ENCODE results near the gene EEIG1. TPM values are rescaled to one million over a fixed set of nuclear protein-coding genes. Genes with fewer than 3 reads are reported as not detected.
A peak's percentile ranks its signal among the peaks of the same experiment; 100 is the strongest.

Gene EEIG1
- total RNA-seq, 1 donor from 2014 or later = 36.0 TPM

GRCh38 chr9:128005923-128006322 is 25.1 kb upstream of the EEIG1 start:
- intact Hi-C loops (cut with DNase I) = no loop called here
- H3K4me3 ChIP-seq = no peak overlapping the region
- peaks cover 29% of the 10 kb centered on the region for H3K4me1 ChIP-seq
- no peaks in the 10 kb centered on the region for H3K36me3 ChIP-seq
- no peaks in the 10 kb centered on the region for H3K9me3 ChIP-seq
- ATAC-seq = peak; percentile 46 to 48
- no peaks in the 10 kb centered on the region for H3K27me3 ChIP-seq (ENCODE audit: low read depth)
- TF ChIP-seq, protein P1, sequence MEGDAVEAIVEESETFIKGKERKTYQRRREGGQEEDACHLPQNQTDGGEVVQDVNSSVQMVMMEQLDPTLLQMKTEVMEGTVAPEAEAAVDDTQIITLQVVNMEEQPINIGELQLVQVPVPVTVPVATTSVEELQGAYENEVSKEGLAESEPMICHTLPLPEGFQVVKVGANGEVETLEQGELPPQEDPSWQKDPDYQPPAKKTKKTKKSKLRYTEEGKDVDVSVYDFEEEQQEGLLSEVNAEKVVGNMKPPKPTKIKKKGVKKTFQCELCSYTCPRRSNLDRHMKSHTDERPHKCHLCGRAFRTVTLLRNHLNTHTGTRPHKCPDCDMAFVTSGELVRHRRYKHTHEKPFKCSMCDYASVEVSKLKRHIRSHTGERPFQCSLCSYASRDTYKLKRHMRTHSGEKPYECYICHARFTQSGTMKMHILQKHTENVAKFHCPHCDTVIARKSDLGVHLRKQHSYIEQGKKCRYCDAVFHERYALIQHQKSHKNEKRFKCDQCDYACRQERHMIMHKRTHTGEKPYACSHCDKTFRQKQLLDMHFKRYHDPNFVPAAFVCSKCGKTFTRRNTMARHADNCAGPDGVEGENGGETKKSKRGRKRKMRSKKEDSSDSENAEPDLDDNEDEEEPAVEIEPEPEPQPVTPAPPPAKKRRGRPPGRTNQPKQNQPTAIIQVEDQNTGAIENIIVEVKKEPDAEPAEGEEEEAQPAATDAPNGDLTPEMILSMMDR (IDR thresholded peaks at IDR 0.05) = no peak
- H3K27ac ChIP-seq = peak overlapping the region; percentile 36
- DNase-seq = no peak

DNA sequence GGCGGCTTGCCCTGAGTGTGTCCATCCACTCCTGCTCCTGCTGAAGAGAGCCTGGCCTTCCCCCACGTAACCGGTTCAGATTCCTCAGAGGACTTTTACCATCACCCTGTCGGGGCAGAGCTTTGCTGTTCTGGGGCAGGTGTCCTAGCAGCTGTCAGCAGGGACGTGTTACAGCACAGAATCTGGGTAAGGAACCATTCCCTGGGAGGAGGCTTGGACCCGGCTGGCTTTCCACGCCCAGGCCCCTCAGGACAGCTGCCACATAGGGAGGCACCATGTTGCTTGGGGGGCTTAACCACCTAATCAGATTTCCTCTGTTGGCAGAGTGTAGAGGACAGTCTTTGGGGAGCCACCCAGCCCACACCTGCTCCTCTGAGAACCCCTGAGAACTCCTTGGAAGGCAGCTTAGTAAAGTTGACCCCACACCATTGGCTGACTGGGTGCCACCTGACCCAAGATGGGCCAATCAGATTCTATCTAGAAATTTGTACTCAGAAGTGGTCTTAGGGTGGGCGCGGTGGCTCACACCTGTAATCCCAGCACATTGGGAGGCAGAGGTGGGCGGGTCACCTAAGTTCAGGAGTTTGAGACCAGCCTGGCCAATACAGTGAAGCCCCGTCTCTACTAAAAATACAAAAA is 23.3 kb upstream of the EEIG1 start:
- TF ChIP-seq, protein P1 (IDR thresholded peaks at IDR 0.05) = no peak
- Histone ChIP-seq H3K36me3 (no peaks in the 10 kb centered on the region), H3K9me3 (no peaks in the 10 kb centered on the region), H3K27me3 (ENCODE audit: low read depth) (no peaks in the 10 kb centered on the region), H3K4me1 (peaks cover 28% of the 10 kb centered on the region), H3K27ac (no peak overlapping the region), H3K4me3 (no peak overlapping the region)
- intact Hi-C loops (cut with DNase I) = no loop called here
- no peak for ATAC-seq
- DNase-seq = no peak

DNA sequence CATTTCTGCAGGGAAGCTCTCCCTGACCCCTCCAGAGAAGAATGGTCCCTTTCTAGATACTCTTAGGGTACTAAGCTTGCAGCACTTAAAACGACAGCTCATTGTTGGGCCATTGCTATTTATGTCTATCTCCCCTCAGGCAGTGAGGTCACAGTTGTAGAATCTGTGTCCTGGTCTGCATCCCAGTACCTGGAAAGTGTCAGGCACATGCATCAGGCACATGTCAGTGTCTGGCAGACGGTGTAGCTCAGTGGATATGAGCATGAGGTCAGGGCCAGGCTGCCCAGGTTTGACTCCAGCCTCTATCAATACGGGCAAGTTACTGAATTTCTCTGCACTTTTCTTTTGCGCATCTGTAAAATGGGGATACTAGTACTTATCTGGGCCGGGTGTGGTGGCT is 22.2 kb upstream of the EEIG1 start:
- intact Hi-C loops (cut with DNase I) = no loop called here
- DNase-seq = no peak

DNA sequence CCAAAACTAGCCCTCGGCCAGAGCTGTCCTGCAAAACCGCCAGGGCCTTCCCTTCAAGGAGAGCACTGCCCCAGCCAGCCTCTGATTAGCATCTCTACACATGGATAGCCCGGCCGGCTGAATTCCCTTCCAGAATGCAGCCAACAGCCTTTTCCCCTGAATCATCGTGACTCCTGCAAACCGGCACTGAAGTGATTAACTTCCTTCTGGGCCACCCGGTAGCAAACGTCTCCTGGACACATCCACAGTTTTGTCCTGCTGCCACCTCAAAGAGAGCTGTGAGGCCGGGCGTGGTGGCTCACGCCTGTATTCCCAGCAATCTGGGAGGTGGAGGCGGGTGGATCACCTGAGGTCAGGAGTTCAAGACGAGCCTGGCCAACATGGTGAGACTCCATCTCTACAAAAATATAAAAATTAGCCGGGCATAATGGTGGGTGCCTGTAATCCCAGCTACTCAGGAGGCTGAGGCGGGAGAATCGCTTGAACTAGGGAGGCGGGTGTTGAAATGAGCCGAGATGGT is 21.1 kb upstream of the EEIG1 start:
- Histone ChIP-seq H3K4me1 (peaks cover 14% of the 10 kb centered on the region), H3K27ac (no peak overlapping the region), H3K4me3 (no peak overlapping the region), H3K27me3 (ENCODE audit: low read depth) (no peaks in the 10 kb centered on the region), H3K36me3 (no peaks in the 10 kb centered on the region), H3K9me3 (no peaks in the 10 kb centered on the region)
- TF ChIP-seq, protein P1 (IDR thresholded peaks at IDR 0.05) = no peak
- ATAC-seq = peak in 1 of 2 donors; percentile 23
- DNase-seq = no peak
- intact Hi-C loops (cut with DNase I) = no loop called here

More for the DNA sequence above, 22.2 kb upstream of the EEIG1 start:
- H3K9me3 ChIP-seq = no peaks in the 10 kb centered on the region
- no peak overlapping the region for H3K4me3 ChIP-seq
- H3K36me3 ChIP-seq = no peaks in the 10 kb centered on the region
- no peak for ATAC-seq
- peaks cover 25% of the 10 kb centered on the region for H3K4me1 ChIP-seq
- H3K27ac ChIP-seq = no peak overlapping the region
- H3K27me3 ChIP-seq (ENCODE audit: low read depth) = no peaks in the 10 kb centered on the region
- TF ChIP-seq, protein P1 (IDR thresholded peaks at IDR 0.05) = no peak

- peaks cover 8% of the 10 kb centered on the region for H3K4me1 ChIP-seq
- H3K36me3 ChIP-seq = no peaks in the 10 kb centered on the region
- DNase-seq (no peak), ATAC-seq (no peak)
- intact Hi-C loops (cut with DNase I) = no loop called here
- TF ChIP-seq, protein P1 (IDR thresholded peaks at IDR 0.05) = no peak
- H3K27ac ChIP-seq = no peak overlapping the region
- H3K9me3 ChIP-seq = no peaks in the 10 kb centered on the region
- no peaks in the 10 kb centered on the region for H3K27me3 ChIP-seq (ENCODE audit: low read depth)
- no peak overlapping the region for H3K4me3 ChIP-seq
Measured at GRCh38 chr9:128001151-128001778, 20.5 kb upstream of the EEIG1 start.

Measured in lower lobe of right lung (tissue), 2 donors.